GM12878 (cell line): Measurements from ENCODE around the gene ANKRD17. TPM values are rescaled to one million over a fixed set of nuclear protein-coding genes. Genes with fewer than 3 reads are reported as not detected.

Experiments
- ATAC-seq: fragments of 200-7000 bp; cut with Tn5 transposase; 3 replicates; pipeline ENCODE4 v1.9.1; 2020; ENCODE audit warnings: mild to moderate bottlenecking, moderate library complexity
- BruUV-seq: library from RNA; stranded (reverse); fragments of 400-500 nt; replicated peaks from 2 replicates; lab custom pipeline; 2021; lab: Mats Ljungman, UMichigan
- CTCF ChIA-PET: fragments of 300-600 bp; sonication (Branson Sonifier 250); formaldehyde crosslinking; extraction: SDS; loops from one replicate; lab custom pipeline; 2021; ENCODE audit warnings: inconsistent platforms; lab: Yijun Ruan, JAX
- POLR2A ChIA-PET: fragments of 350-600 bp; formaldehyde crosslinking; extraction: SDS; loops from one replicate; lab custom pipeline; 2021; ENCODE audit warnings: inconsistent platforms; lab: Charles Lee
- RAD21 ChIA-PET: fragments of 300-600 bp; sonication (Branson Sonifier 250); formaldehyde crosslinking; loops from one replicate; lab custom pipeline; 2023; ENCODE audit warnings: antibody characterized with exemption; ENCODE audit not compliant: unreplicated experiment; lab: Charles Lee
- SMC1A ChIA-PET: fragments of 300-600 bp; sonication (Branson Sonifier 250); formaldehyde crosslinking; loops from one replicate; lab custom pipeline; 2023; ENCODE audit not compliant: unreplicated experiment, uncharacterized antibody; lab: Charles Lee
- DNase-seq: peaks from one replicate; pipeline ENCODE4 v3.0.0-alpha.2; 2011; ENCODE audit warnings: low read depth, low spot score
- FAIRE-seq: peaks from 3 replicates; lab custom pipeline; 2011; peaks lifted over from hg19 to GRCh38; lab: Jason Lieb, UNC
- H2AFZ ChIP-seq: 2 replicates; pipeline ENCODE4 v1.6.0; 2011; ENCODE audit warnings: low read depth, low read length, control low read depth; ENCODE audit not compliant: control insufficient read depth
- H3K27ac ChIP-seq: 2 replicates; pipeline ENCODE4 v1.5.1; 2011; ENCODE audit warnings: control low read depth; ENCODE audit not compliant: control insufficient read depth, insufficient read depth
- H3K27me3 ChIP-seq, 2 experiments: replicated peaks in 1 of 2; 2 replicates each; pipeline versions ENCODE4 v1.6.0 to v1.6.1; 2011; ENCODE audit warnings: low read length in 1 of 2; ENCODE audit not compliant: control insufficient read depth in 2 of 2, insufficient read depth in 2 of 2
- H3K36me3 ChIP-seq, 2 experiments: 2 replicates each; pipeline ENCODE4 v1.5.1; 2011; ENCODE audit warnings: low read length in 1 of 2; ENCODE audit not compliant: control insufficient read depth in 2 of 2, insufficient read depth in 2 of 2
- H3K4me1 ChIP-seq: 2 replicates; pipeline ENCODE4 v1.6.1; 2011; ENCODE audit warnings: mild to moderate bottlenecking, low read length, moderate library complexity, mixed read lengths; ENCODE audit not compliant: control insufficient read depth, insufficient read depth
- H3K4me2 ChIP-seq: 2 replicates; pipeline ENCODE4 v1.6.0; 2011; ENCODE audit warnings: control low read depth; ENCODE audit not compliant: control insufficient read depth, insufficient read depth
- H3K4me3 ChIP-seq: fragments of 200-600 bp; sonication (generic); 2 replicates; pipeline ENCODE4 v1.5.1; 2016
- H3K79me2 ChIP-seq: 2 replicates; pipeline ENCODE4 v1.6.0; 2011; ENCODE audit warnings: low read length; ENCODE audit not compliant: control insufficient read depth, insufficient read depth
- H3K9ac ChIP-seq: 2 replicates; pipeline ENCODE4 v1.8.0; 2011; ENCODE audit warnings: low read length, control low read depth, mixed read lengths; ENCODE audit not compliant: control insufficient read depth, insufficient read depth
- H3K9me3 ChIP-seq: replicated peaks from 3 replicates; pipeline ENCODE4 v1.5.1; 2011; ENCODE audit warnings: mild to moderate bottlenecking, low read length; ENCODE audit not compliant: control insufficient read depth, insufficient read depth
- H4K20me1 ChIP-seq: 2 replicates; pipeline ENCODE4 v1.6.0; 2011; ENCODE audit not compliant: control insufficient read depth, insufficient read depth
- CBX5 ChIP-seq: sonication (generic); IDR thresholded peaks from 2 replicates; pipeline ENCODE4 v1.6.1; 2016; ENCODE audit warnings: low read depth, moderate library complexity, mild to moderate bottlenecking, inconsistent platforms
- HCFC1 ChIP-seq: fragments of 150-350 bp; IDR thresholded peaks from 2 replicates; pipeline ENCODE4 v1.6.1; 2014; ENCODE audit warnings: low read length
- MYC ChIP-seq: IDR thresholded peaks from 2 replicates; pipeline ENCODE4 v1.6.1; 2011; ENCODE audit warnings: mild to moderate bottlenecking, low read length, moderate library complexity, inconsistent platforms; ENCODE audit not compliant: insufficient read depth, insufficient replicate concordance, insufficient read length, severe bottlenecking
- PAX8 ChIP-seq: fragments of 450-650 bp; IDR thresholded peaks from 2 replicates; pipeline ENCODE4 v1.6.1; 2017; ENCODE audit warnings: mild to moderate bottlenecking, moderate library complexity
- RCOR1 ChIP-seq: conservative IDR thresholded peaks from 2 replicates; pipeline ENCODE4 v1.6.1; 2012; ENCODE audit warnings: low read depth, low read length, improper control_type of control experiment
- TCF3 ChIP-seq: IDR thresholded peaks from 2 replicates; pipeline ENCODE4 v1.6.1; 2012; ENCODE audit warnings: low read depth, mild to moderate bottlenecking, low read length, borderline replicate concordance; ENCODE audit not compliant: insufficient read depth
- in situ Hi-C: fragments of 300-500 bp; cut with MboI; formaldehyde crosslinking; loops from 9 replicates; pipeline ENCODE4 v1.14.3; 2018; ENCODE audit warnings: mixed read lengths
- intact Hi-C: fragments of 100-400 bp; cut with micrococcal nuclease; formaldehyde crosslinking; loops from one replicate; pipeline ENCODE4 v1.14.2; 2022; ENCODE audit not compliant: unreplicated experiment
- polyA plus RNA-seq, 11 experiments: library from polyadenylated mRNA; depleted of rRNA in 4 of 11; unstranded in 6 of 11; stranded (reverse) in 5 of 11; fragments of >200 nt; fragmentation: Nextera tagmentation in 4 of 11; fragmentation: Illumina TruSeq in 1 of 11; extraction: Ambion mirVana in 4 of 11; extraction: Trizol in 1 of 11; gene quantifications; 1 replicate in 1 of 11; 2 replicates in 10 of 11; pipeline versions ENCODE4 v1.2.1 to v1.2.3, GENCODE V29; 2011 to 2016; ENCODE audit warnings: inconsistent platforms in 2 of 11, missing spikeins in 2 of 11, low read depth in 1 of 11
- total RNA-seq, 4 experiments: library from RNA; depleted of rRNA in 3 of 4; stranded (reverse); fragments of >200 nt in 3 of 4; fragmentation: Illumina TruSeq in 1 of 4; extraction: Trizol in 1 of 4; gene quantifications; 2 replicates each; pipeline versions ENCODE4 v1.2.1 to v1.2.3, GENCODE V29; 2013 to 2021
- TF ChIP-seq, protein P1 (sequence below): fragments of 450-650 bp; IDR thresholded peaks from 2 replicates; pipeline ENCODE4 v1.6.1; 2017; ENCODE audit warnings: mild to moderate bottlenecking, low read depth, inconsistent platforms; ENCODE audit not compliant: poor library complexity, severe bottlenecking
- TF ChIP-seq, protein P2 (sequence below): fragments of 450-650 bp; IDR thresholded peaks from 2 replicates; pipeline ENCODE4 v1.6.1; 2016; ENCODE audit warnings: mild to moderate bottlenecking

The ANKRD17 gene
- total and polyA plus RNA-seq, 10 of the 15 experiments (the other 5 are each of a cell fraction or from before 2014, with no cell fraction given) = 11.7 to 46.5 (median 32.6) TPM

DNA sequence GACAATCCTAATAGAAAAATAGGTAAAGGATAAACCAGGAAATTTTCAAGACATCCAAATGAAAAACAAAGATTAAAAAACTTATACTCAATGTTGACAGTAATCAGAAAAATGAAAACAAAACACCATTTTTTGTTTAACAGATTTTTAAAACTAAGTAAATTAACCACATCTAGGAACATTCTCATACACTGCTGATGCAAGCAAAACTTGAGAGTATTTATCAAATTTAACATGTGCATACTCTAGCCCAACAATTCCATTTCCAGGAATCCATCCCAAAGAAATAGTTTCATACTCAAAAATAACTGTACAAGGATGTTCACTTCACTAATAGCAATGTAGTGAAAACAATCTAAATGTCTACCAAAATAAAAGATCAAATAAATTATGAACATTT lies 11.5 kb downstream of the ANKRD17 start:
- RAD21 ChIA-PET = no interaction called here
- DNase-seq (no peak), FAIRE-seq (no peak), ATAC-seq (no peak)
- intact Hi-C loops = no loop called here
- no peak overlapping the region for H2AFZ ChIP-seq
- H3K27ac ChIP-seq = no peak overlapping the region
- no peak overlapping the region for H3K9ac ChIP-seq
- H3K27me3 ChIP-seq = no peaks in the 10 kb centered on the region
- H3K79me2 ChIP-seq = peaks cover 95% of the 10 kb centered on the region
- POLR2A ChIA-PET = no interaction called here
- H3K4me3 ChIP-seq = no peak overlapping the region
- H3K4me2 ChIP-seq = no peak overlapping the region
- SMC1A ChIA-PET = no interaction called here
- no peaks in the 10 kb centered on the region for H3K4me1 ChIP-seq
- no peaks in the 10 kb centered on the region; the same call in 1 of the 2 replicates for H4K20me1 ChIP-seq
- H3K36me3 ChIP-seq = peaks cover 0 to 17% of the 10 kb centered on the region in 2 experiments; a peak in 1 of 4 replicates
- CTCF ChIA-PET = no interaction called here
- no TSS peak for BruUV-seq
- in situ Hi-C loops = no loop called here
- peaks cover 3% of the 10 kb centered on the region; the same call in 2 of the 3 replicates for H3K9me3 ChIP-seq
- TF ChIP-seq, protein P1, sequence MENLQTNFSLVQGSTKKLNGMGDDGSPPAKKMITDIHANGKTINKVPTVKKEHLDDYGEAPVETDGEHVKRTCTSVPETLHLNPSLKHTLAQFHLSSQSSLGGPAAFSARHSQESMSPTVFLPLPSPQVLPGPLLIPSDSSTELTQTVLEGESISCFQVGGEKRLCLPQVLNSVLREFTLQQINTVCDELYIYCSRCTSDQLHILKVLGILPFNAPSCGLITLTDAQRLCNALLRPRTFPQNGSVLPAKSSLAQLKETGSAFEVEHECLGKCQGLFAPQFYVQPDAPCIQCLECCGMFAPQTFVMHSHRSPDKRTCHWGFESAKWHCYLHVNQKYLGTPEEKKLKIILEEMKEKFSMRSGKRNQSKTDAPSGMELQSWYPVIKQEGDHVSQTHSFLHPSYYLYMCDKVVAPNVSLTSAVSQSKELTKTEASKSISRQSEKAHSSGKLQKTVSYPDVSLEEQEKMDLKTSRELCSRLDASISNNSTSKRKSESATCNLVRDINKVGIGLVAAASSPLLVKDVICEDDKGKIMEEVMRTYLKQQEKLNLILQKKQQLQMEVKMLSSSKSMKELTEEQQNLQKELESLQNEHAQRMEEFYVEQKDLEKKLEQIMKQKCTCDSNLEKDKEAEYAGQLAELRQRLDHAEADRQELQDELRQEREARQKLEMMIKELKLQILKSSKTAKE = no peak
- TF ChIP-seq CBX5 (no peak), TCF3 (no peak), RCOR1 (no peak), PAX8 (no peak), HCFC1 (no peak), MYC (no peak)
- TF ChIP-seq, protein P2, sequence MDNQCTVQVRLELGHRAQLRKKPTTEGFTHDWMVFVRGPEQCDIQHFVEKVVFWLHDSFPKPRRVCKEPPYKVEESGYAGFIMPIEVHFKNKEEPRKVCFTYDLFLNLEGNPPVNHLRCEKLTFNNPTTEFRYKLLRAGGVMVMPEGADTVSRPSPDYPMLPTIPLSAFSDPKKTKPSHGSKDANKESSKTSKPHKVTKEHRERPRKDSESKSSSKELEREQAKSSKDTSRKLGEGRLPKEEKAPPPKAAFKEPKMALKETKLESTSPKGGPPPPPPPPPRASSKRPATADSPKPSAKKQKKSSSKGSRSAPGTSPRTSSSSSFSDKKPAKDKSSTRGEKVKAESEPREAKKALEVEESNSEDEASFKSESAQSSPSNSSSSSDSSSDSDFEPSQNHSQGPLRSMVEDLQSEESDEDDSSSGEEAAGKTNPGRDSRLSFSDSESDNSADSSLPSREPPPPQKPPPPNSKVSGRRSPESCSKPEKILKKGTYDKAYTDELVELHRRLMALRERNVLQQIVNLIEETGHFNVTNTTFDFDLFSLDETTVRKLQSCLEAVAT = no peak
